HCT116 (cell line): Measurements from ENCODE around the gene MYL12B. TPM values are rescaled to one million over a fixed set of nuclear protein-coding genes. Genes with fewer than 3 reads are reported as not detected.

ENCODE experiments used
- ATAC-seq: fragments of 200-7000 bp; cut with Tn5 transposase; 2 replicates; pipeline ENCODE4 v1.9.1; 2020; ENCODE audit warnings: mild to moderate bottlenecking, moderate library complexity
- BruUV-seq: library from RNA; stranded (reverse); fragments of 400-500 nt; replicated peaks from 2 replicates; lab custom pipeline; 2021; lab: Mats Ljungman, UMichigan
- CTCF ChIA-PET: fragments of 300-600 bp; sonication (Branson Sonifier 250); formaldehyde crosslinking; loops from one replicate; lab custom pipeline; 2021; ENCODE audit warnings: antibody characterized with exemption; lab: Charles Lee
- POLR2A ChIA-PET: fragments of 300-600, 350-600 bp; sonication (Branson Sonifier 250); formaldehyde crosslinking; loops from one replicate; lab custom pipeline; 2021; ENCODE audit warnings: antibody characterized with exemption; lab: Charles Lee
- RAD21 ChIA-PET, 2 experiments: fragments of 300-600 bp; sonication (Branson Sonifier 250); formaldehyde crosslinking; loops; one replicate each; lab custom pipeline; 2023; ENCODE audit warnings: low total read pairs in 2 of 2; ENCODE audit not compliant: uncharacterized antibody in 2 of 2, unreplicated experiment in 2 of 2, low non-redundant PET in 1 of 2; lab: Charles Lee
- DNase-seq: peaks from one replicate; pipeline ENCODE4 v3.0.0-alpha.2; 2010; ENCODE audit warnings: low read depth, low spot score
- H2AFZ ChIP-seq: fragments of 200-600 bp; shearing (Covaris generic), sonication (generic); 2 replicates; pipeline ENCODE4 v1.6.1; 2017; ENCODE audit warnings: low read depth, mixed run types, mixed read lengths, antibody characterized with exemption, low read length; ENCODE audit not compliant: poor library complexity, severe bottlenecking
- H3K27ac ChIP-seq: 2 replicates; pipeline ENCODE4 v1.5.1; 2012; ENCODE audit warnings: low read depth, low read length
- H3K27me3 ChIP-seq: fragments of 200-600 bp; sonication (generic); 2 replicates; pipeline ENCODE4 v1.6.1; 2016; ENCODE audit warnings: mixed run types, low read length, mixed read lengths; ENCODE audit not compliant: insufficient read depth
- H3K36me3 ChIP-seq, 2 experiments: fragments of 200-500 bp in 1 of 2; fragments of 200-600 bp in 1 of 2; sonication (Bioruptor generic) in 1 of 2; sonication (generic) in 1 of 2; 2 replicates each; pipeline versions ENCODE4 v1.5.1 to v1.6.1; 2014 to 2016; ENCODE audit warnings: low read length in 2 of 2, inconsistent platforms in 1 of 2, mixed read lengths in 1 of 2, mixed run types in 1 of 2; ENCODE audit not compliant: insufficient read depth in 2 of 2, control insufficient read depth in 1 of 2
- H3K4me1 ChIP-seq, 2 experiments: fragments of 200-600 bp in 1 of 2; sonication (generic) in 1 of 2; 2 replicates each; pipeline versions ENCODE4 v1.5.1 to v1.6.1; 2012 to 2017; ENCODE audit warnings: low read length in 2 of 2, inconsistent platforms in 1 of 2, mild to moderate bottlenecking in 1 of 2, mixed read lengths in 1 of 2, mixed run types in 1 of 2, moderate library complexity in 1 of 2; ENCODE audit not compliant: insufficient read depth in 2 of 2, control insufficient read depth in 1 of 2
- H3K4me2 ChIP-seq: fragments of 200-600 bp; sonication (generic); 2 replicates; pipeline ENCODE4 v1.6.1; 2017; ENCODE audit warnings: mixed run types, low read length, mixed read lengths
- H3K4me3 ChIP-seq, 2 experiments: fragments of 200-600 bp in 1 of 2; sonication (generic) in 1 of 2; replicated peaks in 1 of 2; 2 replicates each; pipeline ENCODE4 v1.5.1; 2011 to 2016; ENCODE audit warnings: low read length in 2 of 2, control low read depth in 1 of 2, low read depth in 1 of 2, mild to moderate bottlenecking in 1 of 2, mixed read lengths in 1 of 2, mixed run types in 1 of 2
- H3K79me2 ChIP-seq: fragments of 200-600 bp; sonication (generic); 2 replicates; pipeline ENCODE4 v1.6.1; 2017; ENCODE audit warnings: mild to moderate bottlenecking, mixed run types, low read length, moderate library complexity, mixed read lengths; ENCODE audit not compliant: insufficient read depth
- H3K9ac ChIP-seq: fragments of 200-600 bp; sonication (generic); 2 replicates; pipeline ENCODE4 v1.6.1; 2016; ENCODE audit warnings: low read length, mixed read lengths
- H3K9me2 ChIP-seq: fragments of 200-600 bp; sonication (generic), shearing (Covaris generic); 2 replicates; pipeline ENCODE4 v1.6.1; 2017; ENCODE audit warnings: mixed run types, mild to moderate bottlenecking, moderate library complexity; ENCODE audit not compliant: insufficient read depth
- H3K9me3 ChIP-seq, 2 experiments: fragments of 200-500 bp in 1 of 2; fragments of 200-600 bp in 1 of 2; sonication (Bioruptor generic) in 1 of 2; sonication (generic) in 1 of 2; 2 replicates each; pipeline ENCODE4 v1.6.1; 2014 to 2017; ENCODE audit warnings: low read length in 2 of 2, mixed read lengths in 2 of 2, inconsistent platforms in 1 of 2, low read depth in 1 of 2, mild to moderate bottlenecking in 1 of 2, mixed run types in 1 of 2, moderate library complexity in 1 of 2; ENCODE audit not compliant: control insufficient read depth in 1 of 2, insufficient read depth in 1 of 2
- H4K20me1 ChIP-seq: fragments of 200-600 bp; sonication (generic), shearing (Covaris generic); 2 replicates; pipeline ENCODE4 v1.6.1; 2017; ENCODE audit warnings: mixed run types, mild to moderate bottlenecking, moderate library complexity; ENCODE audit not compliant: insufficient read depth
- ATF3 ChIP-seq: IDR thresholded peaks from 2 replicates; pipeline ENCODE4 v1.6.1; 2012
- CBX3 ChIP-seq: IDR thresholded peaks from 2 replicates; pipeline ENCODE4 v1.6.1; 2012; ENCODE audit warnings: low read depth
- CEBPB ChIP-seq: IDR thresholded peaks from 2 replicates; pipeline ENCODE4 v1.6.1; 2012; ENCODE audit warnings: low read depth
- EGR1 ChIP-seq: IDR thresholded peaks from 2 replicates; pipeline ENCODE4 v1.6.1; 2012; ENCODE audit warnings: low read depth
- EZH2 ChIP-seq: fragments of 200-600 bp; sonication (generic); IDR thresholded peaks from 2 replicates; pipeline ENCODE4 v1.6.1; 2017; ENCODE audit warnings: antibody characterized with exemption, mixed run types
- EZH2phosphoT487 ChIP-seq: fragments of 200-600 bp; IDR thresholded peaks from 2 replicates; pipeline ENCODE4 v1.6.1; 2018; ENCODE audit warnings: antibody characterized with exemption, borderline replicate concordance
- FOSL1 ChIP-seq: IDR thresholded peaks from 2 replicates; pipeline ENCODE4 v1.6.1; 2012; ENCODE audit warnings: low read depth
- JUND ChIP-seq: IDR thresholded peaks from 2 replicates; pipeline ENCODE4 v1.6.1; 2012
- MAX ChIP-seq: IDR thresholded peaks from 2 replicates; pipeline ENCODE4 v1.6.1; 2012
- POLR2A ChIP-seq: IDR thresholded peaks from 2 replicates; pipeline ENCODE4 v1.7.0; 2011; ENCODE audit warnings: borderline replicate concordance; ENCODE audit not compliant: insufficient read depth, insufficient read length; ENCODE audit errors: extremely low read depth
- POLR2AphosphoS5 ChIP-seq: IDR thresholded peaks from 2 replicates; pipeline ENCODE4 v1.6.1; 2011; ENCODE audit warnings: mild to moderate bottlenecking, low read depth, low read length, moderate library complexity
- REST ChIP-seq: IDR thresholded peaks from 2 replicates; pipeline ENCODE4 v1.6.1; 2012; ENCODE audit warnings: low read depth
- SIN3A ChIP-seq: IDR thresholded peaks from 2 replicates; pipeline ENCODE4 v1.6.1; 2012; ENCODE audit warnings: low read depth
- SP1 ChIP-seq: IDR thresholded peaks from 2 replicates; pipeline ENCODE4 v1.6.1; 2012; ENCODE audit warnings: low read depth
- SRF ChIP-seq: IDR thresholded peaks from 2 replicates; pipeline ENCODE4 v1.6.1; 2012; ENCODE audit warnings: low read depth
- TCF7L2 ChIP-seq: IDR thresholded peaks from 2 replicates; pipeline ENCODE4 v1.7.0; 2011; ENCODE audit warnings: borderline replicate concordance, inconsistent platforms; ENCODE audit not compliant: insufficient read depth, insufficient read length; ENCODE audit errors: extremely low read depth
- YY1 ChIP-seq: IDR thresholded peaks from 2 replicates; pipeline ENCODE4 v1.6.1; 2011; ENCODE audit warnings: low read length, low read depth, moderate library complexity, mild to moderate bottlenecking; ENCODE audit not compliant: insufficient replicate concordance; ENCODE audit errors: extremely low read depth
- ZBTB33 ChIP-seq: IDR thresholded peaks from 2 replicates; pipeline ENCODE4 v1.6.1; 2011; ENCODE audit warnings: mild to moderate bottlenecking, low read length, moderate library complexity; ENCODE audit not compliant: insufficient replicate concordance; ENCODE audit errors: extremely low read depth
- ZFX ChIP-seq: fragments of 450-650 bp; IDR thresholded peaks from 2 replicates; pipeline ENCODE4 v1.6.1; 2017
- ZNF274 ChIP-seq: fragments of 200-500 bp; sonication (Bioruptor generic); IDR thresholded peaks from 2 replicates; pipeline ENCODE4 v1.6.1; 2014; ENCODE audit warnings: mild to moderate bottlenecking, low read depth, low read length, inconsistent platforms
- intact Hi-C: fragments of 100-400 bp; cut with micrococcal nuclease; formaldehyde crosslinking; loops from 2 replicates; pipeline ENCODE4 v1.10.0; 2022
- total RNA-seq: library from RNA; stranded (reverse); gene quantifications from one replicate; pipeline ENCODE4 v1.2.1, GENCODE V29; 2021; ENCODE audit not compliant: unreplicated experiment

Gene MYL12B
- total RNA-seq, 1 experiment from 2014 or later = 403 TPM

- Histone ChIP-seq H3K27ac (peak overlapping the region; percentile 82), H2AFZ (peak overlapping the region; percentile 55), H3K9me3 (peaks cover 8 to 11% of the 10 kb centered on the region in 2 experiments; a peak in 1 of 4 replicates), H3K36me3 (peaks cover 0 to 9% of the 10 kb centered on the region in 2 experiments; a peak in 1 of 4 replicates), H4K20me1 (no peaks in the 10 kb centered on the region), H3K4me3 (peak overlapping the region; percentile 76 to 90), H3K79me2 (peaks cover 8% of the 10 kb centered on the region; the same call in 1 of the 2 replicates), H3K4me2 (peak overlapping the region; percentile 98), H3K4me1 (peaks cover 0 to 21% of the 10 kb centered on the region in 2 experiments; a peak in 2 of 4 replicates), H3K9me2 (no peaks in the 10 kb centered on the region), H3K9ac (peak overlapping the region; percentile 87), H3K27me3 (no peaks in the 10 kb centered on the region)
- BruUV-seq = TSS peak; percentile 83
- DNase-seq (peak; percentile 94), ATAC-seq (peak; percentile 91)
- ChIA-PET RAD21 (interaction anchor here in 1 of 2 experiments (1.0 kb wide), 1 partner anchor 376 kb away, joined by 3 read pairs; no protein-coding TSS in a partner anchor), POLR2A (interaction anchor here (0.6 to 1.9 kb wide), 20 partner anchors 10 to 368 kb away, joined by 3 to 17 read pairs (median 4); no protein-coding TSS in a partner anchor), CTCF (interaction anchor here (0.6 to 1.9 kb wide), 20 partner anchors 8 to 698 kb away, joined by 3 to 20 read pairs (median 4); no protein-coding TSS in a partner anchor)
- intact Hi-C loops = loop anchor here (5.0 kb wide), 3 partner anchors 150 to 370 kb away; no protein-coding TSS in a partner anchor
- TF ChIP-seq ZNF274 = no peak
- TF ChIP-seq POLR2A = peak; percentile 95
- peak; percentile 76 for TF ChIP-seq FOSL1
- TF ChIP-seq ZBTB33 = peak; percentile 67
- TF ChIP-seq SIN3A = peak; percentile 75
- TF ChIP-seq CBX3 = peak; percentile 100
- TF ChIP-seq EZH2 = no peak
- TF ChIP-seq YY1 = peak; percentile 77
- TF ChIP-seq SP1 = peak; percentile 89
- peak; percentile 52 for TF ChIP-seq TCF7L2
- no peak for TF ChIP-seq ATF3
- TF ChIP-seq REST = no peak
- TF ChIP-seq ZFX = no peak
- TF ChIP-seq EZH2phosphoT487 = no peak
- TF ChIP-seq SRF = 0 out of 2 replicates have a peak, but pooled peaks have one; percentile 27
- TF ChIP-seq EGR1 = no peak
- TF ChIP-seq JUND = peak; percentile 69
- TF ChIP-seq MAX = peak; percentile 88
- TF ChIP-seq POLR2AphosphoS5 = peak; percentile 96
- peak; percentile 52; the same call in 1 of the 2 replicates for TF ChIP-seq CEBPB
These were observed 35.4 kb downstream of the MYL12B start for GRCh38 chr18:3297025-3297984.
